GM04503 (cell line): ENCODE results near the gene IQCC.
A peak's percentile ranks its signal among the peaks of the same experiment; 100 is the strongest.
"Not testable (repeated sequence)": the region's sequence is repeated elsewhere in the genome, so short reads cannot be mapped to it uniquely, and the experiment has no call there.

Source experiments
- DNase-seq: peaks from one replicate; pipeline ENCODE4 v3.0.0-alpha.2; 2012; ENCODE audit warnings: low read depth

Gene IQCC

GRCh38 chr1:32205401-32206370 lies at the start of gene IQCC:
TSS of gene IQCC (plus strand) at chr1:32205671. CDS start at chr1:32205682, 11 bp downstream.
- no peak for DNase-seq

- no peak for DNase-seq
These were observed 46.3 kb upstream of the IQCC start for GRCh38 chr1:32159189-32159588.

- no peak for DNase-seq
These were observed 42.1 kb upstream of the IQCC start for GRCh38 chr1:32163405-32163804.

- DNase-seq: not testable (repeated sequence)
These were observed 39.8 kb upstream of the IQCC start for GRCh38 chr1:32165633-32166032.

- DNase-seq: no peak
These were observed 34.5 kb upstream of the IQCC start for GRCh38 chr1:32170991-32171390.

- DNase-seq: no peak
These were observed 32.7 kb upstream of the IQCC start for GRCh38 chr1:32172621-32173245.

- DNase-seq: no peak
These were observed 26.9 kb upstream of the IQCC start for GRCh38 chr1:32178380-32179192.

- no peak for DNase-seq
These were observed 26.4 kb upstream of the IQCC start for GRCh38 chr1:32179193-32179442.

GRCh38 chr1:32179443-32180185 lies 25.9 kb upstream of the IQCC start, which contains the start of gene TXLNA:
TSS of gene TXLNA (plus strand) at chr1:32179675. CDS start at chr1:32180346, 671 bp downstream.
- DNase-seq: peak; percentile 60

- DNase-seq: no peak
These were observed 25.0 kb upstream of the IQCC start for GRCh38 chr1:32180186-32181060.

- no peak for DNase-seq
These were observed 24.4 kb upstream of the IQCC start for GRCh38 chr1:32181065-32181464.

GRCh38 chr1:32181563-32181962 lies 23.9 kb upstream of the IQCC start:
- DNase-seq: no peak

- DNase-seq: no peak
These were observed 23.4 kb upstream of the IQCC start for GRCh38 chr1:32182060-32182459.

GRCh38 chr1:32184650-32185049 lies 20.8 kb upstream of the IQCC start:
- DNase-seq: no peak

GRCh38 chr1:32186077-32186476 lies 19.4 kb upstream of the IQCC start:
- DNase-seq: no peak

- DNase-seq: no peak
These were observed 19.0 kb upstream of the IQCC start for GRCh38 chr1:32186491-32186890.

- no peak for DNase-seq
These were observed 17.6 kb upstream of the IQCC start for GRCh38 chr1:32187850-32188249.

GRCh38 chr1:32192220-32192948 lies 13.1 kb upstream of the IQCC start:
- DNase-seq: no peak

GRCh38 chr1:32194984-32195383 lies 10.5 kb upstream of the IQCC start:
- no peak for DNase-seq

- DNase-seq: no peak
These were observed 9.9 kb upstream of the IQCC start for GRCh38 chr1:32195531-32195930.
